Keratinocyte (primary cell): ENCODE measurements around the gene SERPINB1. TPM values are rescaled to one million over a fixed set of nuclear protein-coding genes. Genes with fewer than 3 reads are reported as not detected.

Experiments used
- DNase-seq: peaks from one replicate; pipeline ENCODE4 v3.0.0-alpha.2; 2011; ENCODE audit warnings: low read depth, missing footprints, low spot score
- FAIRE-seq: peaks from 2 replicates; lab custom pipeline; 2011; peaks lifted over from hg19 to GRCh38; lab: Jason Lieb, UNC
- H2AFZ ChIP-seq: 2 replicates; pipeline ENCODE4 v1.6.0; 2012; ENCODE audit warnings: low read length, control low read depth, inconsistent platforms; ENCODE audit not compliant: control insufficient read depth
- H3K27ac ChIP-seq: 2 replicates; pipeline ENCODE4 v1.5.1; 2011; ENCODE audit warnings: low read length; ENCODE audit not compliant: control insufficient read depth, insufficient read depth
- H3K27me3 ChIP-seq: 3 replicates; pipeline ENCODE4 v1.6.0; 2011; ENCODE audit warnings: low read length; ENCODE audit not compliant: control insufficient read depth, insufficient read depth; ENCODE audit errors: extremely low read depth
- H3K36me3 ChIP-seq, 2 experiments: 2 replicates in 1 of 2; 3 replicates in 1 of 2; pipeline ENCODE4 v1.5.1; 2011; ENCODE audit warnings: low read length in 2 of 2, mild to moderate bottlenecking in 1 of 2; ENCODE audit not compliant: control insufficient read depth in 2 of 2, insufficient read depth in 2 of 2; ENCODE audit errors: extremely low read depth in 1 of 2
- H3K4me1 ChIP-seq: 3 replicates; pipeline ENCODE4 v1.5.1; 2011; ENCODE audit warnings: low read length; ENCODE audit not compliant: control insufficient read depth, insufficient read depth; ENCODE audit errors: extremely low read depth
- H3K4me2 ChIP-seq: 3 replicates; pipeline ENCODE4 v1.6.0; 2011; ENCODE audit warnings: low read depth, low read length; ENCODE audit not compliant: control insufficient read depth, insufficient read depth; ENCODE audit errors: extremely low read depth
- H3K4me3 ChIP-seq, 3 experiments: fragments of 200-600 bp in 1 of 3; sonication (generic) in 1 of 3; 2 replicates in 2 of 3; 3 replicates in 1 of 3; pipeline ENCODE4 v1.5.1; 2011 to 2016; ENCODE audit warnings: low read length in 3 of 3, mild to moderate bottlenecking in 3 of 3, control low read depth in 2 of 3, inconsistent platforms in 1 of 3, low read depth in 1 of 3, mixed read lengths in 1 of 3, mixed run types in 1 of 3, moderate library complexity in 1 of 3; ENCODE audit not compliant: control insufficient read depth in 2 of 3, insufficient read depth in 2 of 3; ENCODE audit errors: extremely low read depth in 1 of 3
- H3K79me2 ChIP-seq: 2 replicates; pipeline ENCODE4 v1.6.0; 2012; ENCODE audit warnings: low read length; ENCODE audit not compliant: control insufficient read depth, insufficient read depth
- H3K9ac ChIP-seq: 3 replicates; pipeline ENCODE4 v1.6.0; 2011; ENCODE audit warnings: low read length; ENCODE audit not compliant: control insufficient read depth, insufficient read depth; ENCODE audit errors: extremely low read depth
- H3K9me1 ChIP-seq: 3 replicates; pipeline ENCODE4 v1.6.0; 2011; ENCODE audit warnings: low read length; ENCODE audit not compliant: control insufficient read depth, insufficient read depth; ENCODE audit errors: extremely low read depth
- H3K9me3 ChIP-seq: 2 replicates; pipeline ENCODE4 v1.5.1; 2012; ENCODE audit warnings: low read depth, low read length; ENCODE audit not compliant: control insufficient read depth
- H4K20me1 ChIP-seq: 3 replicates; pipeline ENCODE4 v1.6.0; 2011; ENCODE audit warnings: low read length; ENCODE audit not compliant: control insufficient read depth, insufficient read depth; ENCODE audit errors: extremely low read depth
- CTCF ChIP-seq, 3 experiments: IDR thresholded peaks in 1 of 3; conservative IDR thresholded peaks in 1 of 3; optimal IDR thresholded peaks in 1 of 3; 2 replicates in 2 of 3; 3 replicates in 1 of 3; pipeline versions ENCODE3 to v1.5.1; 2011; ENCODE audit warnings: low read length in 3 of 3, mild to moderate bottlenecking in 3 of 3, moderate library complexity in 2 of 3, control low read depth in 1 of 3, inconsistent platforms in 1 of 3; ENCODE audit not compliant: insufficient read depth in 2 of 3; ENCODE audit errors: extremely low read depth in 1 of 3
- EZH2 ChIP-seq: IDR thresholded peaks from one replicate; pipeline ENCODE4 v1.6.1; 2012; ENCODE audit warnings: inconsistent platforms, mild to moderate bottlenecking, low read length, moderate library complexity
- dilution Hi-C: fragments of 300-500 bp; cut with MboI; formaldehyde crosslinking; loops from one replicate; pipeline ENCODE4 v1.7.0; 2020; ENCODE audit warnings: low sequenced_read_pairs; ENCODE audit not compliant: extremely low pct_ligation_motif_present
- polyA plus RNA-seq, 5 experiments: library from polyadenylated mRNA; depleted of rRNA in 3 of 5; stranded (reverse) in 3 of 5; stranded (forward) in 1 of 5; unstranded in 1 of 5; fragments of >200 nt; gene quantifications; 1 replicate in 1 of 5; 2 replicates in 3 of 5; 3 replicates in 1 of 5; pipeline versions ENCODE4 v1.2.1 to v1.2.3, GENCODE V29; 2011 to 2012; ENCODE audit warnings: missing spikeins in 2 of 5, low read depth in 1 of 5, low replicate concordance in 1 of 5

SERPINB1 gene
- polyA plus RNA-seq, 1 donor (not counting 4 experiments of a cell fraction or from before 2014, with no cell fraction given): 71.9 TPM

- dilution Hi-C loops: no loop called here
- H3K9me1 ChIP-seq: no peaks in the 10 kb centered on the region
- H3K4me2 ChIP-seq: peak overlapping the region; percentile 74
Observed at GRCh38 chr6:2819115-2819514, 22.5 kb downstream of the SERPINB1 start.

DNA sequence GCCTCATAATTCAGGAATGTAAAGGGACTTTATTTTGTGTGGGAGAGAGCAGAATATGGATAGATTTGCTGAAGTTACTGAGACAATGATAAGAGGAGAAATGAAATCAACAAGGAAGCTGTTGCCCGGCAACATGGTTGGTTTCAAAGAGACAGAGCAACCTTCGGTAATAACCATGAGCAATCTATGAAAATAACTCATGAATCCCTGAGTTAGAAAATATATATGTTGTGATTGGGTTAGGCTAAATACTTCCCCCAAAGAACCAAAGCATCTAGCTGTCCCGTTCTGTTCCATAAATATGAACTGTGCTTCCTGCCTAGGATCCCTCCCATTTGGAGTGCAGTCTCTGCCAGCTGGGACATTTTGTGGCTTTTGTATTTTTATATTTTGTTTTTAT, 23.1 kb downstream of the SERPINB1 start:
- Histone ChIP-seq H3K4me3 (no peak overlapping the region), H3K9ac (peak overlapping the region; percentile 61), H3K36me3 (no peaks in the 10 kb centered on the region)

More at GRCh38 chr6:2819115-2819514, 22.5 kb downstream of the SERPINB1 start:
- H3K9me3 ChIP-seq: peaks cover 3% of the 10 kb centered on the region
- no peak for TF ChIP-seq CTCF (optimal IDR thresholded peaks at IDR 0.05 in 1 of 3, IDR thresholded peaks at IDR 0.05 in 1 of 3, conservative IDR thresholded peaks at IDR 0.05 in 1 of 3; ENCODE audit: extremely low read depth in 1 of 3, insufficient read depth in 2 of 3, low read length in 3 of 3)
- no peak for TF ChIP-seq EZH2
- FAIRE-seq (peak; percentile 36), DNase-seq (no peak)
- no peaks in the 10 kb centered on the region for H3K27me3 ChIP-seq
- H3K27ac ChIP-seq: peak overlapping the region; percentile 98
- H2AFZ ChIP-seq: peak overlapping the region; percentile 46
- H3K4me3 ChIP-seq: no peak overlapping the region
- H3K36me3 ChIP-seq: no peaks in the 10 kb centered on the region
- no peaks in the 10 kb centered on the region for H3K79me2 ChIP-seq
- H3K9ac ChIP-seq: peak overlapping the region; percentile 61
- H3K4me1 ChIP-seq: peaks cover 30% of the 10 kb centered on the region
- H4K20me1 ChIP-seq: no peaks in the 10 kb centered on the region

More for the DNA sequence above, 23.1 kb downstream of the SERPINB1 start:
- no peaks in the 10 kb centered on the region for H3K9me1 ChIP-seq
- peak overlapping the region; percentile 46 for H2AFZ ChIP-seq
- H3K27ac ChIP-seq: peak overlapping the region; percentile 98
- peaks cover 28% of the 10 kb centered on the region for H3K4me1 ChIP-seq
- no peaks in the 10 kb centered on the region for H3K79me2 ChIP-seq
- H4K20me1 ChIP-seq: no peaks in the 10 kb centered on the region
- H3K27me3 ChIP-seq: no peaks in the 10 kb centered on the region
- TF ChIP-seq EZH2 (no peak), CTCF (optimal IDR thresholded peaks at IDR 0.05 in 1 of 3, IDR thresholded peaks at IDR 0.05 in 1 of 3, conservative IDR thresholded peaks at IDR 0.05 in 1 of 3; ENCODE audit: extremely low read depth in 1 of 3, insufficient read depth in 2 of 3, low read length in 3 of 3) (no peak)
- H3K4me2 ChIP-seq: peak overlapping the region; percentile 74
- peaks cover 3% of the 10 kb centered on the region for H3K9me3 ChIP-seq
- FAIRE-seq: no peak
- dilution Hi-C loops: no loop called here
- no peak for DNase-seq
